ENCODE measurements around the gene GJE1.
"Not testable (repeated sequence)": the region's sequence is repeated elsewhere in the genome, so short reads cannot be mapped to it uniquely, and the experiment has no call there.

The GJE1 gene, protein sequence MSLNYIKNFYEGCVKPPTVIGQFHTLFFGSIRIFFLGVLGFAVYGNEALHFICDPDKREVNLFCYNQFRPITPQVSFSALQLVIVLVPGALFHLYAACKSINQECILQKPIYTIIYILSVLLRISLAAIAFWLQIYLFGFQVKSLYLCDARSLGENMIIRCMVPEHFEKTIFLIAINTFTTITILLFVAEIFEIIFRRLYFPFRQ

GRCh38 chr6:142132625-142133024 lies at the start of gene GJE1:
Gene GJE1, plus strand, starts transcription at chr6:142132925. Its CDS starts 234 bp downstream, at chr6:142133159.
- no peak for DNase-seq (ENCODE audit: low read depth)

DNA sequence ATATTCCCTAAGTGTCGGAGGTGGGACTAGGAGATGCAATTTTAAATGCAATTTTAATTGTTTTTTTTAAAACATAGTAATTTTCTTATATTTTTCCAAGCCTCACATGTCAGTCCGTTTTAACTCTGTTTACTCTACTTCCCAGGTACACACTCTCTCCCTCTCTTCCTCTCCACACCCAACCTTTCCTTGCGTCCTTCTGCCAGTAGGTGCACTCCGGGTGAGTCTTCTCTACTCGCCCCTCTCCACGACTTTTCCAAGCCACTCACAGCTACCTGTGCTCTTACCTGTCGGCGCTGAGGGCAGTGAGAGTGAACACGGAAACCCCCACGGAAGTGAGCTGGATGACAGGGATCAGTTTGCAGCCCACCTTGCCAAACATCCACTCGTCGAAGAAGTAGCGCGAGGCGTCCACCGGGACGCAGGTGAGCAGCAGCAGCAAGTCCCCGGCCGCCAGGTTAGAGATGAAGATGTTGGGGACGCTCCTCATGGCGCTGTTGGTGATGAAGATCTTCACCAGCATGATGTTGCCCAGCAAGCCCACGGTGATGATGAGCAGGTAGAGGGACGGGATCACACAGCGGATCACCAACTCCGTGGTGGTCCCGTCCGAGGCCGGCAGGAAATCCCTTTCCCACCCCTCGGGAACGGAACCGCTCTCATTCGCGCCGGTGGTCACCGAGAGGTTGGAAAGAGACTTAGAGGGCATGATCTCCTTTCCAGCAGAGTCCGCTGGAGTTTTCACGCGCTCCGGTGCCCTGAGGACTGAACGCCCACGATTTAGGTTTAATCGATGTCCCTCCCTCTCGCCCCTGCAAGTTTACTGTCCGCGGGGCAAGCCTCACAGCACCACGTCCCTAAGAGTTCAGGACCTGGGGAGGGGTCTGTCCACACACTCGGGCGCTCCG lies 44.5 kb upstream of the GJE1 start:
- DNase-seq (ENCODE audit: low read depth): no peak

GRCh38 chr6:142088858-142089216 lies 43.9 kb upstream of the GJE1 start:
- DNase-seq (ENCODE audit: low read depth): no peak

DNA sequence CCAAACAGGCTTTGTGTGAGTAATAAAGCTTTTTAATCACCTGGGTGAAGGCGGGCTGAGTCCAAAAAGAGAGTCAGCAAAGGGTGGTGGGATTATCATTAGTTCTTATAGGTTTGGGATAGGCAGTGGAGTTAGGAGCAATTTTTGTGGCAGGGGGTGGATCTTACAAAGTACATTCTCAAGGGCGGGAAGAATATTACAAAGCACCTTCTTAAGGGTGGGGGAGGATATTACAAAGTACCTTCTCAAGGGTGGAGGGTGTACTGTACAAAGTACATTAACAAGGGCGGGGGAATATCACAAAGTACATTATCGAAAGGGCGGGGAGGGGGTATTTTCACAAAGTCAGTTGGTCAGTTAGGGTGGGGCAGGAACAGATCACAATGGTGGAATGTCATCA lies 27.9 kb upstream of the GJE1 start:
- DNase-seq (ENCODE audit: low read depth): not testable (repeated sequence)

DNA sequence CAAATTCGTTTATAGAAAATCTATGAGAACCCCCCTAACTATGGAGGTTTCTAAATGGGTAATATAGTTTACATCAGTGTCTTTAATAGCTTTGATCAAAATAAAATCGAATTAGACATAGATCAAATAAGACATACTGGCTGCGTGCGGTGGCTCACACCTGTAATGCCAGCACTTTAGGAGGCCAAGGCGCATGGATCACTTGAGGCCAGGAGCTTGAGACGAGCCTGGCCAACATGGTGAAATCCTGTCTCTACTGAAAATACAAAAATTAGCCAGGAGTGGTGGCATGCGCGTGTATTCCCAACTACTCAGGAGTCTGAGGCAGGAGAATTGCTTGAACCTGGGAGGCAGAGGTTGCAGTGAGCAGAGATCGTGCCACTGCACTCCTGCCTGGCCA lies 21.9 kb upstream of the GJE1 start:
- not testable (repeated sequence) for DNase-seq (ENCODE audit: low read depth)

DNA sequence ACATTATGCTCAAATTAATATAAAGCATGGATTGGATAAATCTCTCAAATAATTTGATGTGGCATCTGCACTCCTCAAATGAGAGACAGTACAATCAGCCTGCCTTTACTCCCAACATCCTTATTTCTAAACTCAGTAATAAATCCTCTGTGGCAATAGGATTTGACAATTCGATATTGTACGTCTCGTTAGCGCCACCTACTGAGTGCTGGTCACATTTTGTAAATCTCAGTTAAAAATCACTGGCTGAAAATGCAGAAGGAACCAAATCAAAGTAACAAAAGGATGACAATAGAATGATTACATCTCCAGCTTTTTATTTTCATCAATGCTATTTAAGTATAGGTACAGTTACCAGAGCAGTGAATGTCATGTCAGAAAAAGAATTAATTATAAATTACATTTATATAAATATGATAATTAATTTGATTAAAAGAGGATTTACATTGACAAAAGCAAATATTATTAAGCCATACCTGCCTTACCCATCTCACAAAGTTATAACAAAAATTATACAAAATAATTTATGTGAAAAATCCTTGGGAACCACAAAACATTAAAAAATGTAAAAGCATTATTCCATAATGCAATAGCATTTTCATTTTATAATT lies 20.2 kb upstream of the GJE1 start:
- peak; percentile 37 for DNase-seq (ENCODE audit: low read depth)

- DNase-seq (ENCODE audit: low read depth): no peak
These were observed 15.4 kb upstream of the GJE1 start for GRCh38 chr6:142117366-142117765.

- no peak for DNase-seq (ENCODE audit: low read depth)
These were observed 14.4 kb upstream of the GJE1 start for GRCh38 chr6:142118328-142118727.

- DNase-seq (ENCODE audit: low read depth): no peak
These were observed 13.8 kb upstream of the GJE1 start for GRCh38 chr6:142118925-142119324.

GRCh38 chr6:142121342-142121741 lies 11.4 kb upstream of the GJE1 start:
- no peak for DNase-seq (ENCODE audit: low read depth)

DNA sequence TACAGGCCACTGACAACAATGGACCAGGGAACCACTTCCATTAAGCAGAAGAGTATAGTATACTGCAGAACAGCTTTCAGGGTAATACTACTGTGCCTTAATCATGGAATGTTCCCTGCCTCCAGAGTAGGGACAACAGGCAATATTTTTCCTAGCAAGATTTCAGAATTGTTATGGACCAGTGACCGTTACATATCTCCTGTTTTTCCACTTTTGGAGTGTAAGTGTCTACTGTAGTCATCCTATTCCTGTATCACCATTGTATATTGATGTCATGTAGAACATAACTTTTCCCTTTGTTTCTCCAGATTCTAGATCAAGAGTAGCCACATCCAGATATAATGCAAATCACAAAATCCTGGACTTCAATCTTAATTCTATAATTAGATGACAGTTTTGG lies 1.9 kb upstream of the GJE1 start:
- DNase-seq (ENCODE audit: low read depth): no peak

DNA sequence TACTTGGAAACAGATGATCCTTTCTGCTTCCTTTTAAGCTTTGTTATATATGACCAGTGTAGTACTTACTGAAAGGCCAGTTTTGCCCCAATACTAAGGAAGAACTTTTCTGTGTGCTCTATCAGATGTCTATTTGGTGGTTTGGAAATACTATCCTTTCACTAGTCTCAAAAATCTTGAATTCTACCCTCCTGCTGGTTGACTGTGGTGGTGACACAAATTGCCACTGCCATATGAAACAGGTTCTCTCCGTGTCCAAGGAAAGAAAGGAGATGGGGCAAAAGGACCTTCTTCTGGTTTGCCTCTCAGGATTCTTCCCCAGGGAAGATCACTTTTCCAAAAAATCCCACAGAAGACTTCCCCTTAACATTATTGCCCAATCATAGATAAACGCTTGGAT lies 6.2 kb downstream of the GJE1 start:
- no peak for DNase-seq (ENCODE audit: low read depth)

DNA sequence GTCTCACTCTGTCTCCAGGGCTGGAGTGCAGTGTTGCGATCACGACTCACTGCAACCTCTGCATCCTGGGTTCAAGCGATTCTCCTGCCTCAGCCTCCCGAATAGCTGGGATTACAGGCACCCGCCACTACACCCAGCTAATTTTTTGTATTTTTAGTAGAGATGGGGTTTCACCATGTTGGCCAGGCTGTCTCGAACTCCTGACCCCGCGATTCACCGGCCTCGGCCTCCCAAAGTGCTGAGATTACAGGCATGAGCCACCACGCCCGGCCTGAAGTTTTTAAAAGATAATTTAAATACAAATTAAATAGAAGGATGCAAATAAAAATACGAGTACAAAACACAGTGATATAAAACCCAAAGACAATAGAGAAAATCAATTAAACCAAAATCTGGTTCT lies 8.8 kb downstream of the GJE1 start:
- not testable (repeated sequence) for DNase-seq (ENCODE audit: low read depth)

- DNase-seq (ENCODE audit: low read depth): peak; percentile 96
These were observed 14.3 kb downstream of the GJE1 start, which contains the start of the genes NMBR and VTA1 for GRCh38 chr6:142146828-142147662. Gene NMBR, minus strand, starts transcription at chr6:142147122. Its CDS starts 58,464 bp downstream, at chr6:142088658. Gene VTA1, plus strand, starts transcription at chr6:142147263. Its CDS starts 25 bp downstream, at chr6:142147288.

GRCh38 chr6:142152746-142153145 lies 20.0 kb downstream of the GJE1 start:
- DNase-seq (ENCODE audit: low read depth): no peak

DNA sequence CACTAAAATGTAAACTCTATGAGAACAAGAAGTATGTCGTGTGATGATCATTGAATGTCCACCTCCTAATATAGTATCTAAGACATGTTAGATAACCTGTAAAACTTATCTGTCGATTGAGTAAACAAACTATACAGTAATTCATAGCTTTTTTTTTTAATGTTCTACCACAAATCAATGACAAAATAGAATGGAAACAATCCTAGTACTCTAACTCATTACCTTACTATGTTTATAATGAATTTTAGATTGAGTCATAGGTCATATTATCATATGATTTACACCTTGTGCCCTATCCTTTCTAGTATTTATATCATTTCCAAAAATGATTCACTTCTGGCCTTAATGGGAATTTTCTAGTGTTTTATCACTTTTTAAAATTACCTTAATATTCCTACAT lies 20.5 kb downstream of the GJE1 start:
- DNase-seq (ENCODE audit: low read depth): no peak

DNA sequence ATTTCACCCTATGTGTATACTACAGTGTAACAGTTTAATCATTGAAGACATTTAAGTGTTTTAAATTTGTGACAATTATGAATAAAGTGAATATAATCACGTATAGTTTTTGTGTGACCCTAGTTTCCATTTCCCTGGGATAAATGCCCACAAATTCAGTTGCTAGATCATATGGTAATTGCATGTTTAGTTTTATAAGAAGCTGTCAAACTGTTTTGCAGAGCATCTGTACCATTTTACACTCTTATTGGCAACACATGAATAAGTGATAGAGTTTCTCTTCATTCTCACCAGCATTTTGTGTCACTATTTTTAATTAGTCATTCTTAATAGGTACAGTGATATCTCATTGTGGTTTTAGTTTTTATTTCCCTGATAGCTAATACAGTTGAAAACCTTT lies 21.6 kb downstream of the GJE1 start:
- DNase-seq (ENCODE audit: low read depth): no peak

GRCh38 chr6:142155091-142155490 lies 22.4 kb downstream of the GJE1 start:
- DNase-seq (ENCODE audit: low read depth): no peak

DNA sequence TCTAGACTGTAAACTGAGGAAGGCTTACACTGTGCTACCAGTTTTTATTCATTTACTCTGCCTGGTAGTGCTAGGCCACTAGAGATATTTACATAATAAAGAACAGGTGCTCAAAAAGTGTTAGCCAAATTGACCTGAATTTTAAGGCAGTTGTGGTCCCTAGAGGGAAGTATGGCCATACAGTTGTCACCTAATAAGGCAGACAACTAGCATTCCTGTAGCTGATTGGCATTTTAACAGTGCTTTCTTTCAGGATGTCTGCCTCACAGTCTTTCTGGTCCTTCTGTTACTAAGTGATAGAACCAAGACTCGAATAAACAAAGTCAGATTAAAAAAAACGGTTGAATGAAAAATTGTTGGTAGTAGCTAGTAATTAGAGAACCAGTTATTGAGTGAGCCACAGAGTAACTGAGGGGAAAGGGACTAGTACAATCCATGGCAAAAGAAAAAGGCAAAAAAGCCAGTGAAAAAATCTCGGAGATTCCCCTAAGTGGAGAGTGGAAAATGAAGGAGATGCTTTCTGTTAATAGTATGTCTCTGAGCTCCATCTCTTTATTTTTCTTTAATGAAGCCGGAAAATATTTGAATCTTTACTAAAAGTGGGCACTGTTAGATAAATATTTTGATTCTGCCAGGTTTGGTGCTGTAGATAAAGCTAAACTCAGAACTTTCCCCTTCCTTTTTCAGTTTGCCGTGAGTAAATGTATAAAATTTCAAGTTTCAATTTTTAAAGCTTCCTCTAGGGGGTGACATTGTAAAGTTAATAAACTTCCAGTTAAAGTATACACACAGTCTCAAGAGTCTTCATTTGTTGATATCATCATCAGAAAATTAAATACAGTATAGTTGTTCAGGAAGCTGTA lies 23.4 kb downstream of the GJE1 start:
- no peak for DNase-seq (ENCODE audit: low read depth)

DNA sequence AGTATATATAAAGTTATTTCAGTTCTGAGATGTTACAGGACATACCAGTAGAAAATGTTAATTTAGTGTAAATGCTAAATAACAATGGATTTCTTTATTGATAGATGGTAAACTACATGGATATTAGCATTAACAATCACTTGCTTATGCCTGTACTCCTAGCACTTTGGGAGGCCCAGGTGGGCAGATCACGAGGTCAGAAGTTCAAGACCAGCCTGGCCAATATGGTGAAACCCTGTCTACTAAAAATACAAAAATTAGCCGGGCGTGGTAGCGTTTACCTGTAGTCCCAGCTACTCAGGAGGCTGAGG lies 24.0 kb downstream of the GJE1 start:
- not testable (repeated sequence) for DNase-seq (ENCODE audit: low read depth)

- DNase-seq (ENCODE audit: low read depth): no peak
These were observed 30.1 kb downstream of the GJE1 start for GRCh38 chr6:142162780-142163179.

Measured in stimulated activated CD4-positive, alpha-beta T cell treated with anti-CD3 and anti-CD28 coated beads, Interleukin-2, amount 100 ng/mL, for 4 hours (primary cell).